Activated CD8-positive, alpha-beta memory T cell treated with anti-CD3 and anti-CD28 coated beads for 4 hours (primary cell): Measurements from ENCODE around the gene CEACAM16.
"Not testable (repeated sequence)": the region's sequence is repeated elsewhere in the genome, so short reads cannot be mapped to it uniquely, and the experiment has no call there.

Source experiments
- DNase-seq, 2 donors: peaks; one replicate each; pipeline ENCODE4 v3.0.0-alpha.2; 2020; ENCODE audit warnings: low read depth in 2 of 2

CEACAM16 gene

DNA sequence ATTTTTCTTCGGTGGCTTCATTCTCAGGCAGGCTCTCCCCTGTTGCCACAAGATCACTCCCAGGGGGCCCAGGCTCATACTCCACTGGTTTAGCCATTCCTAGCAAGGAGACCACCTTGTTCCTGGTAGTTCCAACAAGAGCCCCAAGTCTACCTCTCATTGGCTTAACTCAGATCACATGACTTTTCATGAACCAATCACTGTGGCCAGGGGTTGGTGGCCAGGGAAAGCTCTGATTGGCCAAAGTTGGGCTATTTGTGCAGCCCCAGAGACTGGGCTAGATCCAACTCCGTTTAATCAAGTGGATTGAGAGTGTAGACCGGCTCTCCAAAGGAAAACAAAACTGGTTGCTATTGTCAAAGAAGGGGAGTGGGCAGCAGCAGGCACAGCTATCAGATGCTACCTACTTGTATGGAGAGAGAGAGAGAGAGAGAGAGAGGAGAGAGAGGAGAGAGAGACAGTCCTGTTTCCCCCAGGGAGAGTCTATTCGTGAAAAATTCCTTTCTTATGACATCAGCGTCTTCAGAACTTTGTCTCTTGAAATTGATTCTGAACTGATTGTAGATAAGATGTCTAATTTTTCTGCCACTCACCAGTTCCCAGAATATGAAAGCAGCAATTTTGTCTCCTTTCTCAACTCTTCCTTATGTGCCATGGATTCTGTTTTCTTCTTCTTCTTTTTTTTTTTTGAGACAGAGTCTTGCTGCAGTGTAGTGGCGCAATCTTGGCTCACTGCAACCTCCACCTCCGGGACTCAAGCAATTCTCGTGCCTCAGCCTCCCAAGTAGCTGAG lies 21.7 kb upstream of the CEACAM16 start:
- no peak for DNase-seq

DNA sequence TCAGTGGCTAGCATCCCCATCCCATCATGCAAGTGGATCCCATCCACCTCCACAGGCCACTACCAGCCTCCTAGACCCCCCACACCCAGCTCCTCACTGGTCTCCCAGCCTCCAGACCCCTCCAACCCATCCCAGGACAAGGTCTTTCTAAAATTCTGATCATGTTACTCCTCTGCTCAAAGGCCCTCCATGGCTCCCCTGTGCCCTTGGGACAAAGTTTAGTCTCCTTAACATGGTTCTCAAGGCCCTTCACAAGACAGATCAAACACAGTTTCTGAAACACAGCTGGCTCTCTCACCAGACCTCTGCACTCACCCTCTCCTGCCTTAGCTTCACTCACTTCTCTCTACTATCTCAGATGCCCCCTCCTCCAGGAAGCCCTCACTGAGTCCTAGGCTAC lies 18.4 kb upstream of the CEACAM16 start:
- DNase-seq, result no peak

DNA sequence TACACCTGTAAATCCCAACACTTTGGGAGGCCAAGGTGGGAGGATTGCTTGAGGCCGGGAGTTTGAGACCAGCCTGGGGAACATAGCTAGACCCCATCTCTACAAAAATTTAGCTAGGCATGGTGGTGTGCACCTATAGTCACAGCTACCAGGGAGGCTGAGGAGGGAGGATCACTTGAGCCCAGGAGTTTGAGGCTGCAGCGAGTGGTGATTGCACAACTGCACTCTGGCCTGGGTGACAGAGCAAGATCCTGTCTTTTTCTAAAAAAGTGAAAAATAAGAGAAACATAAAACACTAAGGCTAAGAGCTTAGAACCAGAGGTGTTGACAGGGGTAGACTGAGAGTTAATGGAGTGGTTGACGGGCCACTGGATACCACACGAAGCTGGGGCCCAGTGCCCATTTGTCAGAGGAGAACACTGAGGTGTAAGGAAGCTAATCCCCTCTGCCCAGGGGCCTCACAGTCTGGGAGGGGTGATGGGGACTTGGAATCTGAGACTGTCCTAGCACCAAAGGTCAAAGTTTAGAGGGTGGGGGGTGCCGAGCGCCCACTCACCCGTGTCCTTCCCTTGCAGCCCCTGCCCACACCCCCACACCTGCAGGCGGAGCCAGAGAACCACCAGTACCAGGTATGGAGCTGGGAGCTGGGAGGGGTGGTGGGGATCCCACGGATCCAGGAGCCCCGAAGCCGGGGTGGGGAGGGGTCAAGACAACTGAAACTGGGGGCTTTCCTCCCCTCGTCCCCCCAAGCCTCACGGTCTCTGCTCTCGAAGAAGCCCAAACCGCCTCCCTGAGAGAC lies 16.8 kb upstream of the CEACAM16 start:
- no peak for DNase-seq

DNA sequence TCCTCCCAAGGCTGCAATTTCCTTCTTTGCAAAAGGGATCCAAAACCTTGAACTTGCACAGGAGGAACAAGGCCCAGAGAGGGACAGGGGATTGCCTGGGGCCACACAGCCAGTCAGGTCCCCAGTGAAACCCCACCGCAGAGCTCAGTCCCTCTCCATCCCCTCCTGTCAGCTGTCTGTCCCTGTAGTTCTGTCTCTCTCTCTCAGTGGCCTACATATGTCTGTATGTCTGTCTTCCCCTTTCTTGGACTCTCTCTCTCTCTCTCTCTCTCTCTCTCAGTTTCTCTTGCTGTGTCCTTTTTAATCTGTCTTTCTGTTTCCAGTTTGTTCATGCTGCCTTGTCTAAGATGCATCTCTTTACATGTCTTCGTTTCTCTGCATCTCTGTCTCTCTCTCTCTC lies 16.1 kb upstream of the CEACAM16 start:
- DNase-seq, result no peak

DNA sequence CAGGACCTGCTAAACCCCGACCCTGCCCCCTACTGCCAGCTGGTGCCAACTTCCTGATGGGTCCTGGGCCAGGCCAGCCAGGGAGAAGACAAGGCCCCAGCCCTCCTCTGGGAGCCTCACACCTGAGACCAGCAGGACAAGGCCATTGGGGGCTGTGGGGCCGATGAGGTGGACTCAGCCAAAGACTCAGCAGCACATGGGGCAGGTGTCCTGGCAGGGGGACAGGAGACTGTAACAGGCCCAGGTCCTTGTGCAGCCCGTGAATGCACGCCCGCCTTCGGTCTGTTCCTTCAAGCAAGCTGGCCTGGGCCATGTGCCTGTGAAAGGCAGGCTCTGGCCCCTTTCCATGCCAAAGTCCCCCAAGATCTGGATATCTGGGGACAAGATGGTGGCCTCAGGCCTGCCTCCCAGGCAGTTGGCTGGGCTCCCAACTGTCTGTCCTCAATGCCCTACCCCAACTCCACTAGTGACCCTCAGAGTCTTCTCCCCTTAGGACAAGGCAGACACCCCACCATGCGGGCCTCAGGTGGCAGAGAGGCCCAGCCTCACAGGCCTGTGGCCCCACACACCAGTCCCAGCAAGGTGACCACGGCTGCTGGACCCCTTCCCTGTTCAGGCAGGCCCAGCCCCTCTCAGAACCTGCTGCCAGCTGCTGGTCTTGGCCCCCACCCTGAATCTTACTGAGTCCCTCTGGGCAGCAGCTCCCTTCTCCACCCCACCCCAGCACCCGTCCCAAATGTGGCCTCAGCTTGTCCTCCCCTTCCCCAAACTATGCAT lies 15.3 kb upstream of the CEACAM16 start:
- DNase-seq, result no peak

DNA sequence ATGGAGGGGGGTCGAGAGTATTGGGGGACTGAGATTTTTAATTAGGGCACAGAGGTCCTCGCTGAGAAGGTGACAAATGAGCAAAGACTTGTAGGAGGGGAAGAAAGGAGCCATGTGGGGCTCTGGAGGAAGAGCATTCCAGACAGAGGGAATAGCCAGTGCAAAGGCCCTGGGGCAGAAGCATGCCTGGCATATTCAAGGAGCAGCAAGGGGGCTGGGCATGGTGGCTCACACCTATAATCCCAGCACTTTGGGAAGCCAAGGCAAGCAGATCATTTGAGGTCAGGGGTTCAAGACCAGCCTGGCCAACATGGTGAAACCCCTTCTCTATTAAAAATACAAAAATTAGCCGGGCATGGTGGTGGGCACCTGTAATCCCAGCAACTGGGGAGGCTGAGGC lies 14.6 kb upstream of the CEACAM16 start:
- DNase-seq, result not testable (repeated sequence)

DNA sequence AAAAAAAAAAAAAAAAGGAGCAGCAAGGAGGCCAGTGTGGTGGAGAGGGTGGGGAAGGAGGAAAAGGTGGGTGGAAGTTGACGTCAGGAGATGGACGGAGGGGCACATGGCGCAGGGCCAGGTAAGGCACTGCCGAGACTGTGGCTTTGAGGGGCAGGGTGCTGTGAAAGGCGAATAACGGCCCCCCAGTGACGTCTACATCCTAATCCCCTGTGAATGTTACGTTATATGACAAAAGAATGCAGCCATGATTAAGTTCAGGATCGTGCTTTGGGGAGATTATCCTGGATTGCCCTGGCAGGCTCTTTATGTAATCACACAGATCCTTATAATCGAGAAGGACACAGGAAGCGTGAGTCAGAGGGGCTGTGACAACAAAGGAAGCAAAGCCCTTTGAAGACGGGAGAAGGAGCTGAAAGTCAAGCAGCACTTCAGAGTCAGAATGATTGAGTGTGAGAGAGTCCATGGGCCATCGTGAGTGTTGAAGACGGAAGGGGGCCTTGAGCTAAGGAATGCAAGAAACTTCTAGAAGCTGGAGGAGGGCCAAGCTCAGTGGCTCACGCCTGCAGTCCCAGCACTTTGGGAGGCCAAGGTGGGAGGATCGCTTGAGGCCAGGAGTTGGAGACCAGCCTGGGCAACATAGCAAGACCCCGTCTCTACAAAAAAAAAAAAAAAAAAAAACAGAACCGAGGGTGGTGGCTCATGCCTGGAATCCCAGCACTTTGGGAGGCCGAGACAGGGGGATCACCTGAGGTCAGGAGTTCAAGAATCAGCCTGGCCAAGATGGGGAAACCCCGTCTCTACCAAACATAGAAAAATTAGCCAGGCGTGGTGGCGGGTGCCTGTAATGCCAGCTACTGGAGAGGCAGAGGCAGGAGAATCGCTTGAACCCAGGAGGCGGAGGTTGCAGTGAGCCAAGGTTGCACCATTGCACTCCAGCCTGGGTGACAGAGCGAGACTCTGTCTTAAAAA lies 13.8 kb upstream of the CEACAM16 start:
- no peak for DNase-seq

DNA sequence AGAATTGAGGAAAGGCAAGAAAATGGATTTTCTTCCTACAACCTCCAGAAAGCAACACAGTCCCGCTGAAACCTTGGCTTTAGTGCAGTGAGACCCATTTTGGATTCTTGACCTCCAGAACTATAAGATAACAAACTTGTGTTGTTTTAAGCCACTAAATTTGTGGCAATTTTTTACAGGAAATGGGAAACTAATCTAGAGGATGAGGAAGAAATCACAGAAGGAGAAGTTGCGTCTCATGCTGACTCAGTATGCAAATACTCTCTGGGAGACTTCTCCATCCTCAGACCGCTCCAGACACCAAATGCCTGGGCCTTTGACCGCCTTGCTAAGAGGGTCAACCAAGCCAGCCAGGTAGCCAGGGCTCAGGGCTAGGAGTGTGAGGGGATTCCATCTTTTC lies 13.1 kb upstream of the CEACAM16 start:
- DNase-seq, result no peak

DNA sequence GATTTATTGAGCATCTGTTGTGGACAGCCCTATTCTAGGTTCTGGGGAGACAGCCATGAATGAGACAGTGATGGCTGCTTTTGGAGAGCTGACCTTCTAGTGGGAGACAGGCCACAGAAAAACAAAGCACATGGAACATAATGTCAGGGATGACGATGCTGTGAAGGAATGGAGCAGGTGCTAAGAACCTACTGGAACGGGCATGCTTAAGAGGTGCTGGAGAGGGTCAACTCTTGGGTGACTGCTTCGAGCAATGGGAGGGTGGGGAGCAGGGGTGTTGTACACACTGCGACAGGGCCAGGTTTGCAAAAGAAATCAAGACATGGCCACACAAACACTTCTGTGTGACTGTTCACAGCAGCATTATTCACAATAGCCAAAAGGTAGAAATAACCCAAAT lies 12.1 kb upstream of the CEACAM16 start:
- DNase-seq, result no peak

DNA sequence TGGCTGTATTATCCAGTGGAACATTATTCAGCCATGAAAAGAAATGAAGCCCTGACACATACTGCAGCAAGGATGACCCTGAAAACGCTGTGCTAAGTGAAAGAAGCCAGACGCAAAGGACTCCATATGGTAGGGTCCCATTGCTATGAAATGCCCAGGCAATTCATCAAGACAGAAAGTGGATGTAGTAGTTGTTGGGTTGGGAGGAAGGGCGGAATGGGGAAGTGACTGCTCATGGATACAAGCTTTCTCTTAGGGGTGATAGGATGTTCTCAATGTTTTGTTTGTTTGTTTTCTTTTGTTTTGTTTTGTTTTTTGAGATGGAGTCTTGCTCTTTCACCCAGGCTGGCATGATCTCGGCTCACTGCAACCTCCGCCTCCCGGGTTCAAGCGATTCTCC lies 11.1 kb upstream of the CEACAM16 start:
- DNase-seq, result no peak

DNA sequence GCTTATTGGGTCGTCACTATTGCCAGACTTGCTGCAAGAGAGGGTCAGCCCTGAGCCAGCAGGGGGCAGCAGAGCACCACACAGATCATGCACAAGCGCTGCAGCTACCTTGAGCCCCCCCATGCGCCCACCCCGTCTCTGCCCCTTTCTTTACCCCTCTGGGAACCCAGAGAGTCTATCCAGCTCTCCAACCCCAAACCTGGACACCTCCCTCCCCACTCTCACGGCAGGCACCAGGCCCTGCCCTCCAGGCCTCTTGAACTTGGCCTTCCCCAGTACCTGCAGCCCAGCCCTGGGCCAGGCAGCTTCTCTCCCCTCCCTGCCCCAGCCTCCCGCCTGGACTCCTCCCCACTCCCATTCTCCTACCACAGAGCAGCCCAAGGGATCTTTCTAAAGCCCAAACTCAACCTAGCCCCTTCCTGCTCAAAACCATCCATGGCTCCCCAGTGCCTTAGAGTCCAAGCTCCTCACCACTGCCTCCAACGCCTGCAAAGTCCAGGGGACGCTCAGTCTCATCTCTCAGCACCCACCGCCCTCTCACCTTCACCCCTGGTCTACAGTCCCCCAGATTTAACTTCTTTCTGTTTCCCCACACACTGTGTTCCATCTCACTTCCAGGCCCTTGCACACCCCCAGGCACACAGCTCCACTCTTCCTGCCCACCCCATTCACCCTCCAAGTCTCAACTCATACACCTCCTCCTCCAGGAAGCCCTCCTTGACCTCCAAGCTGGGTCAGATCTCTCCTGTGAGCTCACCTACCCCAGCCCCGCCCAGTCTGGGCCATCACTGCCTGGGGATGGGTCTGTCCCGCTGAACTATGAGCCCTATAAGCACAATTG lies 9.4 kb upstream of the CEACAM16 start:
- DNase-seq, result peak; percentile 56 to 62

DNA sequence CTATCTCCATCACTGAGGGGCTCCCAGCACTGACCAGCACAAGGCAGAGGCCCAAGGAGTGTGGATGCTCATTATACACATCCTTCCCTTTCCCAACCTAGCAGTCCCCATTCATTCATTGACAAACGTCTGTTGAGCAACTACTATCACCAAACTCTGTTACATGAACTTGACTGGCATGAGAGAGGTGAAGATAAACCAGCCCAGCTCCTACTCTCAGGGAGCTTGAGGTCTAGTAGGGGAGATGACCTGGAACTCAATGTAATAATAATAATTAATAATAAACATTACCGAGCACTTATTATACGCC lies 8.9 kb upstream of the CEACAM16 start:
- no peak for DNase-seq

DNA sequence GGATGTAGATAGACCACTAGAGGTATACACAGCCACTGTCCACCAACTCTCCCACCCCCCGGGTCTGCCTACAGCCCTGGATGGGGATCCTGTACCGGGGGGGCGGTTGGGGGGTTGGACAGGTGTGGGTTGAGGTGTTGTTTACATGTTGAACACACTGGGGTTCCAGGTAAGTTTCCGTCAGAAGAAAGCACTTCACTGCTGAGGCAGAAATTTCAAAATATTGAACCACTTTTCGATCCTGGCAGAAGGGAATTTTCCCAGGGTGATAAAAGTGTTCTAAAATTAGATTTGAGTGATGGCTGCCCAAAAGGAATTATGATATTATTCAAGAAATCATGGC lies 6.6 kb upstream of the CEACAM16 start:
- DNase-seq, result no peak

DNA sequence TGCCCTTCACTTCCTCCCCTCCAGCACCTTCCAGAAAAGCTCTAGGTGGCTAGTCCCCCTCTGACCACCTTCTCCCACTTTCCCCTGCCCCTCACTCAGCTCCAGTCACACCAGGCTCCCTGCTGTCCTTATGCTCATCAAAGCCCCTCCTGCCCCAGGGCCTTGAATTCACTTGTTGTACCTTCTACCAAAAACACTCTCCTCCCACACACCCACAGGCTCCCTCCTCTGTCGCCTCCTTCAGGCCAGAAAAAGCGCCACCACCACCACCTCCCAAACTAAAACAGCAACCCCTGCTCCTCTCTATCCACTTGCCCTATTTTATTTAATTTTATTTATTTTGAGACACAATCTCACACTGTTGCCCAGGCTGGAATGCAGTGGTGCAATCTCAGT lies 4.8 kb upstream of the CEACAM16 start:
- DNase-seq, result no peak

DNA sequence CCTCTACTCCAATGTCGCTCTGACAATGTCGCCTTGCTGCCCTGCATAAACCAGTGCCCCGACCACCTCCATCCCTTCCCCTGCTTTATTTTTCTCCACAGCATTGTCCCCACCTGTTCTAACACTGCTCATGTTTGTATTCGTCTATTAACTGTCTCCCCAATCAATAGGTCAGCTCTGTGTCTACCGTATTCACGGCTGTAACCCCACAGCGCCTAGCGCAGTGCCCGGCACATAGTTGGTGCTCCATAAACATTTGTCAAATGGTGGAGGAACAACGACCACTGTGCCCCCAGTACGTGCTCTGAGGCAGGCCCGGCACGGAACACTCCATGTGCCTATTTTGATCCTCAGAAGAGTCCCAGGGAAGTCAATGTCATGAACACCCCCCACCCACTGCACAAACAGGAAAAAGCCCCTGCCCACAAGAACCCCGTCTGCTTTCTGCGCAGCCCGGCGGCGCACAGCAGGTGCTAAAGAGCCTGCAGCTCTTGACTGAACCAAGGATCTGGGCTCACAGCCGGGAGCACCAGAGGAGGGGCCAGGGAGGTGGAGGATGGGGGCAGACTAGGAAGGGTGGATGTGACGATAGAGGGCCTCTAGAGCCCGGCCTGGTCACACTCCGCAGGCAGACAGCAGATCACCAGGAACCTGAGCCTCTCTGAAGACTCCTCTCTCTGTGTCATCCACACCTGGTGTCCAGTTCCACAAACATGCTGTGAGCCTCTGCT lies 1.8 kb upstream of the CEACAM16 start:
- DNase-seq, result no peak

DNA sequence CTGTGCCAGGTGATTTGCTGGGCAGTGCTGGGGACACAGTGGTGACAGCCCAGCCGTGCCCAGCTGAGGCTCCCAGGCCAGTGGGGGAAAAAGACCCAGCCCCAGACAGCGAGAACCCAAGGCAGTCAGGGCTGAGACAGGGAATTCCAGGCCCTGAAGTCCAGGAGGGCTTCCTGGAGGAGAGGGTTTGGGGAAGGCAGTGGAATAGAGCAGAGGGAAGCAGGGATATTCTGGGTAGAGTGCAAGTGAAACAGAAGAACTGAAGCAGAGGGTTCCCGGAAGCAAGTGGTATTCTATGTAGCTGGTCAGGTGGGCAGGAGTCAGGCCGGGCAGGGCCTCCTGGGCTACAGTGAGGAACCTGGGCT lies 1.3 kb upstream of the CEACAM16 start:
- no peak for DNase-seq

DNA sequence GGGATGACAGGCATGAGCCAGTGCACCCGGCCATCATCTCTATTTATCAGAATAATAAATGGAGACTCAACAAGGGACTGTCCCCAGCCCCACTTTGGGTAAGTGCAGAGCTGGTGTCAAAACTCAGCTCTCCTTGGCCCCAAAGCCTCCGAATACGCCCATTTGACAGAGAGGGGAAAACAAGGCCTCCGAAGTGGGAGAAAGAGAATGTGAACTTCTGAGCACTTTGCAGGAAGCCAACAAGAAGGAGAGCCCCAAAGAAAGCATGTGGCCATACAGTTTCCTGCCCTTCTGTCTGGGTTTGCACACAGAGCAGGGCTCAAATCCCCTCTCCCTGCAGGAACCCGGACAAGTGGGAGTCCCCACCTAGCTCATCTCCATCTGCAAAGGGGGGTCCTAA lies 1.6 kb downstream of the CEACAM16 start:
- no peak for DNase-seq

DNA sequence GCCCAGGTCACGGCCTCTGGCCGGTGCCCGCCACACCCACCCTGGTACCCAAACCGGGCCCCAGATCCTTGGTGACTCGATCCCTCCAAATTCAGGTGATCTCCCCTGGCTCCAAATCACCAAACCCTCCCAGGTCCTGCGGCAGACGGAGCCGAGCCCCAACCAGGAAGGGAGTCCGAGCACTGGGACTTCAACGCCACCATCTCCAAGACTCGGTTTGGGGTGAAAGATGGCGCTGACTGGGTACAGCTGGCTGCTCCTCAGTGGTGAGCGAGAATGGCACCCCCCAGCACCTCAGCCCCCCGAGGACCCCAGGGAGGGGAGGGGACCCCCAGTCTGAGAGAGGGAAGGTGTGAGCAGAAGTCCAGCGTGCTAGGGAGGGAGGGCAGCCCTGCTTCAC lies 2.3 kb downstream of the CEACAM16 start:
- no peak for DNase-seq

DNA sequence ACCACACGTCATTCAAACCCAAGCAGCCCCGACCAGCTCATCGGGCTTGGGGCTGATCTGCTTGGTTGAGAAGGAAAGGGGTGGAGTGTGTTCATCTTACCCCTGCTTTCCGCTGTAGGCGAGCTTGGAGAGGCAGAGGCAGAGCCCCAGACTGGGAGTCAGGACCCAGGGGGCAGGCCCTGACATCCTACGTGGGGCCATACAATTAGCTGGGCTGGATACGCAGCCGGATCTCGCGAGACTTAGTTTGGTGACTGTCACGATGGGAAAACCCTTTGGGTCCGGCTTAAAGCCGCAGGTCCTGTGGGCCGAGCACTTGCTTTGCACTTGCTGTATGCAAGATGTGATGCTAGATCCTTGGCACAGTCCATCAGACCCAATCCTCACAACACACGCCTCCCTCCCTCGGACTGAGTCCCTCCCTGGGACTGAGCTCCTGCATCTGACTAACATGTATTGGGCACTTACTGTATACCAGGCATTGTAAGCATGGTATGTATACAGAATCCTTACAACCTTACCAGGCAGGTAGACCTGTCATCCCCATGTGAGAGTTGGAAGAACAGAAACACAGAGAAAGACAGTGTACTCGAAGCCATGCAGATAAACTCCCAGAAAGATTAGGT lies 3.7 kb downstream of the CEACAM16 start:
- DNase-seq, result no peak
